Mucosa of descending colon (tissue), 3 donors: ENCODE results near the gene SLFN14. TPM values are rescaled to one million over a fixed set of nuclear protein-coding genes. Genes with fewer than 3 reads are reported as not detected.
A peak's percentile ranks its signal among the peaks of the same experiment; 100 is the strongest.
"Not testable (repeated sequence)": the region's sequence is repeated elsewhere in the genome, so short reads cannot be mapped to it uniquely, and the experiment has no call there.

ENCODE experiments used
- ATAC-seq: fragments of 200-7000 bp; cut with Tn5 transposase; one replicate; pipeline ENCODE4 v1.9.1; 2020; ENCODE audit warnings: mild to moderate bottlenecking, moderate library complexity
- DNase-seq, 3 donors: peaks; one replicate each; pipeline ENCODE4 v3.0.0-alpha.2; 2020
- H3K36me3 ChIP-seq: fragments of 200-600 bp; one replicate; pipeline ENCODE4 v1.8.0; 2021; ENCODE audit warnings: low read depth, mild to moderate bottlenecking
- H3K4me1 ChIP-seq: fragments of 200-600 bp; one replicate; pipeline ENCODE4 v1.8.0; 2021; ENCODE audit warnings: low read depth, mild to moderate bottlenecking
- H3K4me3 ChIP-seq: fragments of 200-600 bp; one replicate; pipeline ENCODE4 v1.8.0; 2021; ENCODE audit warnings: mild to moderate bottlenecking
- H3K9me3 ChIP-seq: fragments of 200-600 bp; one replicate; pipeline ENCODE4 v1.8.0; 2021; ENCODE audit warnings: mild to moderate bottlenecking
- CTCF ChIP-seq: fragments of 200-600 bp; IDR thresholded peaks from one replicate; pipeline ENCODE4 v1.8.0; 2022; ENCODE audit warnings: antibody characterized with exemption, mild to moderate bottlenecking
- intact Hi-C, 2 donors: fragments of 100-400 bp; cut with DNase I in 1 of 2; cut with micrococcal nuclease in 1 of 2; formaldehyde crosslinking; loops; one replicate each; pipeline versions ENCODE4 v1.11.0 to v1.11.1; 2022; cut with DNase I, micrococcal nuclease
- total RNA-seq, 3 donors: library from RNA; stranded (reverse); fragmentation: NEBNext Ultra II Directional in 2 of 3; extraction: Animal tissue kit (Norgen Biotek cat#: 25700) in 2 of 3; gene quantifications; one replicate each; pipeline versions ENCODE4 v1.2.1 to v1.2.4, GENCODE V29; 2021 to 2023
- donor health status: DM: no; HTN: no; CAD: no; lungs with moderate emphysema.
- donor health status: DM: no; HTN: no; CAD: no.
- donor health status: DM: no; HTN: yes; CAD: no.

The SLFN14 gene
- total RNA-seq, 3 donors from 2014 or later: not detected

- no peak for DNase-seq
- Histone ChIP-seq H3K4me1 (no peaks in the 10 kb centered on the region), H3K36me3 (no peaks in the 10 kb centered on the region), H3K9me3 (no peaks in the 10 kb centered on the region), H3K4me3 (no peak overlapping the region)
- intact Hi-C loops: loop anchor here (5.0 to 10.0 kb wide), 2 partner anchors 222 to 360 kb away; no protein-coding TSS in a partner anchor
- no peak for TF ChIP-seq CTCF
- no peak for ATAC-seq
Measured at GRCh38 chr17:35534576-35535093, 26.0 kb downstream of the SLFN14 start.

- ATAC-seq (no peak), DNase-seq (no peak)
- no peak overlapping the region for H3K4me3 ChIP-seq
- no peaks in the 10 kb centered on the region for H3K9me3 ChIP-seq
- no peaks in the 10 kb centered on the region for H3K4me1 ChIP-seq
- intact Hi-C loops: loop anchor here in 1 of 2 donors (5.0 to 10.0 kb wide), 2 partner anchors 219 to 356 kb away; no protein-coding TSS in a partner anchor
- H3K36me3 ChIP-seq: no peaks in the 10 kb centered on the region
- no peak for TF ChIP-seq CTCF
Measured at GRCh38 chr17:35531160-35531559, 29.5 kb downstream of the SLFN14 start.

GRCh38 chr17:35529866-35530265 lies 30.8 kb downstream of the SLFN14 start:
- Histone ChIP-seq H3K9me3 (no peaks in the 10 kb centered on the region), H3K36me3 (no peaks in the 10 kb centered on the region), H3K4me1 (no peaks in the 10 kb centered on the region), H3K4me3 (no peak overlapping the region)
- no peak for ATAC-seq
- no peak for TF ChIP-seq CTCF
- DNase-seq: no peak
- intact Hi-C loops: loop anchor here in 1 of 2 donors (5.0 to 10.0 kb wide), 2 partner anchors 218 to 355 kb away; no protein-coding TSS in a partner anchor

GRCh38 chr17:35529326-35529725 lies 31.3 kb downstream of the SLFN14 start:
- H3K9me3 ChIP-seq, H3K4me3 ChIP-seq, H3K36me3 ChIP-seq, intact Hi-C loops, H3K4me1 ChIP-seq, DNase-seq, ATAC-seq: not testable (repeated sequence)

GRCh38 chr17:35523296-35523695 lies 37.3 kb downstream of the SLFN14 start:
- intact Hi-C loops: no loop called here
- no peaks in the 10 kb centered on the region for H3K4me1 ChIP-seq
- ATAC-seq (no peak), DNase-seq (no peak)
- no peak overlapping the region for H3K4me3 ChIP-seq
- no peaks in the 10 kb centered on the region for H3K36me3 ChIP-seq
- H3K9me3 ChIP-seq: no peaks in the 10 kb centered on the region
- no peak for TF ChIP-seq CTCF

- DNase-seq, H3K4me3 ChIP-seq, H3K36me3 ChIP-seq, intact Hi-C loops, H3K9me3 ChIP-seq, H3K4me1 ChIP-seq: not testable (repeated sequence)
- peak; percentile 73 for ATAC-seq
Measured at GRCh38 chr17:35521654-35522256, 38.9 kb downstream of the SLFN14 start.
